Smooth muscle cell (in vitro differentiated cells): ENCODE results near the gene DCBLD1. TPM values are rescaled to one million over a fixed set of nuclear protein-coding genes. Genes with fewer than 3 reads are reported as not detected.

Experiments
- DNase-seq: peaks from one replicate; lab custom pipeline; 2025; ENCODE audit not compliant: unreplicated experiment; lab: John Stamatoyannopoulos, UW
- H2AFZ ChIP-seq: fragments of 200-600 bp; sonication (generic); 2 replicates; pipeline ENCODE4 v1.6.0; 2016; ENCODE audit warnings: antibody characterized with exemption, low read depth, mild to moderate bottlenecking
- H3F3A ChIP-seq: fragments of 200-600 bp; sonication (generic); 2 replicates; pipeline ENCODE4 v1.6.0; 2017; ENCODE audit warnings: antibody characterized with exemption, low read depth
- H3K27ac ChIP-seq: fragments of 200-600 bp; sonication (generic); 2 replicates; pipeline ENCODE4 v1.5.1; 2016; ENCODE audit warnings: low read depth, mild to moderate bottlenecking
- H3K27me3 ChIP-seq: fragments of 200-600 bp; sonication (generic); 2 replicates; pipeline ENCODE4 v1.6.1; 2016; ENCODE audit warnings: low read depth, mild to moderate bottlenecking
- H3K36me3 ChIP-seq: fragments of 200-600 bp; sonication (generic); 2 replicates; pipeline ENCODE4 v1.5.1; 2016; ENCODE audit warnings: low read depth
- H3K4me1 ChIP-seq: fragments of 200-600 bp; sonication (generic); 2 replicates; pipeline ENCODE4 v1.5.1; 2016; ENCODE audit warnings: low read depth
- H3K4me2 ChIP-seq: fragments of 200-600 bp; sonication (generic); 2 replicates; pipeline ENCODE4 v1.6.0; 2016; ENCODE audit warnings: mild to moderate bottlenecking
- H3K4me3 ChIP-seq: fragments of 200-600 bp; sonication (generic); 2 replicates; pipeline ENCODE4 v1.5.1; 2016; ENCODE audit warnings: mild to moderate bottlenecking
- H3K79me2 ChIP-seq: fragments of 200-600 bp; sonication (generic); 2 replicates; pipeline ENCODE4 v1.6.0; 2016; ENCODE audit warnings: low read depth, mild to moderate bottlenecking
- H3K9ac ChIP-seq: fragments of 200-600 bp; sonication (generic); 2 replicates; pipeline ENCODE4 v1.6.0; 2016; ENCODE audit warnings: low read depth
- H3K9me3 ChIP-seq: fragments of 200-600 bp; sonication (generic); replicated peaks from 2 replicates; pipeline ENCODE4 v1.5.1; 2016; ENCODE audit warnings: low read depth
- H4K20me1 ChIP-seq: fragments of 200-600 bp; sonication (generic); 2 replicates; pipeline ENCODE4 v1.6.0; 2016; ENCODE audit warnings: low read depth
- WGBS: methylation state at CpG from one replicate; pipeline ENCODE4 v1.1.7; 2016; ENCODE audit warnings: low lambda C conversion rate; 5-methylcytosine and 5-hydroxymethylcytosine counted together
- polyA plus RNA-seq: library from polyadenylated mRNA; unstranded; fragments of >200 nt; fragmentation: Nextera tagmentation; extraction: Ambion mirVana; gene quantifications from 2 replicates; pipeline ENCODE4 v1.2.1, GENCODE V29; 2016
- total RNA-seq: library from RNA; depleted of rRNA; stranded (reverse); fragments of >200 nt; gene quantifications from 2 replicates; pipeline ENCODE4 v1.2.3, GENCODE V29; 2014
- TF ChIP-seq, protein P1 (sequence below): fragments of 200-600 bp; sonication (generic); IDR thresholded peaks from 2 replicates; pipeline ENCODE4 v1.5.1; 2017; ENCODE audit warnings: borderline replicate concordance, mild to moderate bottlenecking, antibody characterized with exemption; ENCODE audit not compliant: insufficient read depth, poor library complexity, severe bottlenecking

DCBLD1 gene
- total and polyA plus RNA-seq, 2 experiments from 2014 or later = 44.6 to 82.1 TPM

DNA sequence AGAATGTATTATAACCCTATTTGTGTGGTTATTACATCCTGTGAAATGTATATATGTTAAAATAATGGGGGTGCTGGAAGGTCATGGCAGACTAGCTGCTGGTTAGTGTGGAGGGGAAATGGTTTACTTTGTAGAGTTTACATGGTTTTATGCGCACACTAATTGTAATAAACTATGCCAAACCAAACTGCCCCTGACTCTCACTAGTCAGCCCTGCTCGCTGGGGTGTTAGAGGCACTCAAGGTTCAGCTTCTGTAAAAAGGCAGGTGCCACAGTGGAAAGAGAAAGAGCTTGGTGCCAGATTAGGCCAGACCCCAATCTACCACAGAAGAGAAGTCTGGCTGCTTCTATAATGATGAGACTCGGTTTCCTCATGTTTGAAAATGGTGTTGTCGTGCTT is 67.1 kb downstream of the DCBLD1 start:
- Histone ChIP-seq H3K4me3 (no peak overlapping the region), H3K4me2 (peak overlapping the region; percentile 35), H3K36me3 (no peaks in the 10 kb centered on the region), H3K27ac (peak overlapping the region; percentile 71), H3K27me3 (no peaks in the 10 kb centered on the region), H3K79me2 (no peaks in the 10 kb centered on the region), H3K9me3 (no peaks in the 10 kb centered on the region), H3K9ac (no peak overlapping the region), H2AFZ (no peak overlapping the region), H3K4me1 (peaks cover 19% of the 10 kb centered on the region), H4K20me1 (no peaks in the 10 kb centered on the region), H3F3A (peaks cover 7% of the 10 kb centered on the region)
- 96% methylated on average over 4 of the region's 4 CpGs for WGBS
- DNase-seq = no peak
- TF ChIP-seq, protein P1, sequence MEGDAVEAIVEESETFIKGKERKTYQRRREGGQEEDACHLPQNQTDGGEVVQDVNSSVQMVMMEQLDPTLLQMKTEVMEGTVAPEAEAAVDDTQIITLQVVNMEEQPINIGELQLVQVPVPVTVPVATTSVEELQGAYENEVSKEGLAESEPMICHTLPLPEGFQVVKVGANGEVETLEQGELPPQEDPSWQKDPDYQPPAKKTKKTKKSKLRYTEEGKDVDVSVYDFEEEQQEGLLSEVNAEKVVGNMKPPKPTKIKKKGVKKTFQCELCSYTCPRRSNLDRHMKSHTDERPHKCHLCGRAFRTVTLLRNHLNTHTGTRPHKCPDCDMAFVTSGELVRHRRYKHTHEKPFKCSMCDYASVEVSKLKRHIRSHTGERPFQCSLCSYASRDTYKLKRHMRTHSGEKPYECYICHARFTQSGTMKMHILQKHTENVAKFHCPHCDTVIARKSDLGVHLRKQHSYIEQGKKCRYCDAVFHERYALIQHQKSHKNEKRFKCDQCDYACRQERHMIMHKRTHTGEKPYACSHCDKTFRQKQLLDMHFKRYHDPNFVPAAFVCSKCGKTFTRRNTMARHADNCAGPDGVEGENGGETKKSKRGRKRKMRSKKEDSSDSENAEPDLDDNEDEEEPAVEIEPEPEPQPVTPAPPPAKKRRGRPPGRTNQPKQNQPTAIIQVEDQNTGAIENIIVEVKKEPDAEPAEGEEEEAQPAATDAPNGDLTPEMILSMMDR = no peak

DNA sequence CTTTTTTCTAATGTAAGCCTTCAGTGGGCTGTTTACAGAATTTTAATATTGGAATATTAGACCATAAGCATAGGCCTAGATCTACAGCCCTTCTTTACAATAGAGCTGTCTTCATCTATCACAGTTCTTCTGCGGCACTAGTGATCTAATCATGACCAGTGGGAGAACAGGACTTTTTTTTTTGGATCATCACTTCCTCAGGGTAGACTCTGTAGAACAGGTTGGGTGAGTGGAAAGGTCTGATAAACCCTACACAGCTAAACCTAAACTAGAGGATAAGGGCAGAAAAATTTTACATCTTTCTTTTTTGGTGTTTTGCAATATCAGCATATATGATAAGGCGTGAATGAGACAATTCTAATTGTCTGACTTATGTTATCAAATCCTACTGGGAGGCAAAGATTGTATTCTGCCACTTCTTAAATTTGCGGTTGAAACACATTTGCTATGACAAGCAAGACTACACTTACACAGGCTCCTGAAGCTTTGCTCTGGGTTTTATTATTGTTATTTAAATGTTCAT is 67.7 kb downstream of the DCBLD1 start:
- no peaks in the 10 kb centered on the region for H3K36me3 ChIP-seq
- H3K4me3 ChIP-seq = no peak overlapping the region
- H2AFZ ChIP-seq = no peak overlapping the region
- H4K20me1 ChIP-seq = no peaks in the 10 kb centered on the region
- peaks cover 7% of the 10 kb centered on the region for H3F3A ChIP-seq
- no peaks in the 10 kb centered on the region for H3K27me3 ChIP-seq
- DNase-seq = no peak
- no peak overlapping the region for H3K9ac ChIP-seq
- H3K4me2 ChIP-seq = peak overlapping the region; percentile 35
- TF ChIP-seq, protein P1 = no peak
- 90% methylated on average over 3 of the region's 3 CpGs for WGBS
- H3K27ac ChIP-seq = peak overlapping the region; percentile 71
- peaks cover 23% of the 10 kb centered on the region for H3K4me1 ChIP-seq
- no peaks in the 10 kb centered on the region for H3K9me3 ChIP-seq
- H3K79me2 ChIP-seq = no peaks in the 10 kb centered on the region

DNA sequence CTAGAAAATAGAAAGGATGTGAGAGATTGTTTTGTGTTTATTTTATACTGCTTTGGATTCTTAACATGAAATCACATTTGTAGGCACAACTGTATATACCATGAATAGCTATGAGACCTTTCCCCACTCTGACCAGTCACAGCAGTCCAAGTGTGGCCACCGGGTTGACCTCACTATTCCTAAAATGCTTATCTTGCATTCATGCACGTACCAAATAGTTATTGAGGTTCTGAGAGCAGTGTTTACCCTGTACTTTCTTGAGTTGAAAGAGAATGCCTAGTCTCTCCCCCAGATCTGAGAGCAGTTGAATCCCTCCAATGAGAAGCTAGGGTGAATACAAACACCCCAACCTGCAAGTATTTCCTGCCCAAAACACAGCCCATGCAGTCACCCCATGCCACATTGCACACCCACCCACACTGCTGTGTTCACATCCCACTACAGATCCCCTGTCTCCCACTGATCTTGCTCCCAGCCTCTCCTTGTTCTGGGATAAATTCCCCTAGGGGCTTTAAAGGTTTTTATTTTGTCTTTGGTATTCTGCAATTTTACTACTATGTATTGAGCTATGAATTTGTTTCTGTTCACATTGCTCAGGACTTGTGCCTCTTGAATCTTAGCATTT is 68.3 kb downstream of the DCBLD1 start:
- H3F3A ChIP-seq = peaks cover 7% of the 10 kb centered on the region
- H3K27ac ChIP-seq = peak overlapping the region; percentile 71
- 44% methylated on average over 2 of the region's 2 CpGs for WGBS
- no peaks in the 10 kb centered on the region for H3K9me3 ChIP-seq
- H3K9ac ChIP-seq = no peak overlapping the region
- H3K4me3 ChIP-seq = no peak overlapping the region
- TF ChIP-seq, protein P1 = no peak
- no peaks in the 10 kb centered on the region for H4K20me1 ChIP-seq
- no peak overlapping the region for H2AFZ ChIP-seq
- DNase-seq = no peak
- H3K27me3 ChIP-seq = no peaks in the 10 kb centered on the region
- H3K4me1 ChIP-seq = peaks cover 25% of the 10 kb centered on the region
- no peaks in the 10 kb centered on the region for H3K79me2 ChIP-seq
- H3K4me2 ChIP-seq = peak overlapping the region; percentile 35
- no peaks in the 10 kb centered on the region for H3K36me3 ChIP-seq

DNA sequence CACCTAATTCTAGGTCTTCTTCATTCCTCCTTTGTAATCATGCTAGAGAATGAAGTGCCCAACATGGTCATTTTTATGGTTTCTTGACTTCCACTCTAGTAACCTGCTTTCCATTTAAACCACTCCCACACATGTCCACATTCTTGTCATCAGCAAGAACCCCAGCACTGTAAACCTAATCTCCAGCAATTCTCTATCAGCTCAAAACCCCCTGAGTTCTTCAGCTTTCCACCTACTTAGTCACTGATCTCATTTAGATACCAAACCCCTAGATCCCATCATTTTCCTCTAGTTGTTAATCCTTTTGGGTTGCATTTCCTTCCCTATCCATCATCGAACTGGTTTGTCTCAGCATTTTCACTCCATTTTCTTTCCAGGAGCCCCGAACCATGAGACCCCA is 70.1 kb downstream of the DCBLD1 start:
- peaks cover 25% of the 10 kb centered on the region for H3K4me1 ChIP-seq
- H3K9me3 ChIP-seq = no peaks in the 10 kb centered on the region
- H3K27me3 ChIP-seq = no peaks in the 10 kb centered on the region
- peak overlapping the region; percentile 55 for H3K4me2 ChIP-seq
- H3K36me3 ChIP-seq = no peaks in the 10 kb centered on the region
- H3F3A ChIP-seq = peaks cover 7% of the 10 kb centered on the region
- no peaks in the 10 kb centered on the region for H3K79me2 ChIP-seq
- WGBS = 29% methylated on average over 2 of the region's 2 CpGs
- TF ChIP-seq, protein P1 = no peak
- H4K20me1 ChIP-seq = no peaks in the 10 kb centered on the region
- no peak overlapping the region for H2AFZ ChIP-seq
- DNase-seq = no peak
- H3K4me3 ChIP-seq = no peak overlapping the region
- H3K9ac ChIP-seq = no peak overlapping the region
- H3K27ac ChIP-seq = peak overlapping the region; percentile 34
